Measurements from ENCODE around the gene KIF19. TPM values are rescaled to one million over a fixed set of nuclear protein-coding genes. Genes with fewer than 3 reads are reported as not detected.

The KIF19 gene
- total RNA-seq, 2 experiments from 2014 or later: 0.11 to 0.18 TPM

GRCh38 chr17:74394275-74394950 lies 68.4 kb downstream of the KIF19 start:
- no peaks in the 10 kb centered on the region for H3K9me3 Mint-ChIP-seq
- intact Hi-C loops (cut with micrococcal nuclease): no loop called here
- H3K27ac Mint-ChIP-seq: no peak overlapping the region
- no peaks in the 10 kb centered on the region for H3K4me1 Mint-ChIP-seq (ENCODE audit: low read depth)
- ChIA-PET CTCF (interaction anchor here (2.4 to 6.4 kb wide), 3 partner anchors 15 to 100 kb away, joined by 6 to 43 read pairs (median 35); partner anchors contain the start of gene GPR142), POLR2A (interaction anchor here (1.2 kb wide), 1 partner anchor 136 kb away, joined by 3 read pairs; no protein-coding TSS in a partner anchor)
- ATAC-seq (no peak), DNase-seq (no peak)
- H3K4me3 Mint-ChIP-seq: no peak overlapping the region
- no peaks in the 10 kb centered on the region for H3K36me3 Mint-ChIP-seq (ENCODE audit: low read depth)
- H3K27me3 Mint-ChIP-seq: peaks cover 1% of the 10 kb centered on the region
- no peak for TF ChIP-seq CTCF (IDR thresholded peaks at IDR 0.05)

- intact Hi-C loops (cut with micrococcal nuclease): no loop called here
- POLR2A ChIA-PET: interaction anchor here (1.2 kb wide), 1 partner anchor 135 kb away, joined by 3 read pairs; no protein-coding TSS in a partner anchor
- Mint-ChIP-seq H3K4me1 (ENCODE audit: low read depth) (no peaks in the 10 kb centered on the region), H3K27ac (no peak overlapping the region), H3K27me3 (peaks cover 1% of the 10 kb centered on the region), H3K36me3 (ENCODE audit: low read depth) (no peaks in the 10 kb centered on the region), H3K9me3 (no peaks in the 10 kb centered on the region), H3K4me3 (no peak overlapping the region)
- DNase-seq (no peak), ATAC-seq (no peak)
- TF ChIP-seq CTCF (IDR thresholded peaks at IDR 0.05): no peak
- CTCF ChIA-PET: interaction anchor here (1.2 to 6.4 kb wide), 4 partner anchors 15 to 99 kb away, joined by 3 to 43 read pairs (median 20); partner anchors contain the start of gene GPR142
These were observed 69.0 kb downstream of the KIF19 start for GRCh38 chr17:74394977-74395376.

GRCh38 chr17:74396567-74396966 lies 70.5 kb downstream of the KIF19 start:
- CTCF ChIA-PET: interaction anchor here (6.4 kb wide), 1 partner anchor 28 kb away, joined by 35 read pairs; the partner anchor contains the start of gene GPR142
- no peaks in the 10 kb centered on the region for H3K9me3 Mint-ChIP-seq
- intact Hi-C loops (cut with micrococcal nuclease): no loop called here
- no peaks in the 10 kb centered on the region for H3K36me3 Mint-ChIP-seq (ENCODE audit: low read depth)
- ATAC-seq: no peak
- H3K4me3 Mint-ChIP-seq: no peak overlapping the region
- no peaks in the 10 kb centered on the region for H3K4me1 Mint-ChIP-seq (ENCODE audit: low read depth)
- no peak for TF ChIP-seq CTCF (IDR thresholded peaks at IDR 0.05)
- DNase-seq: no peak
- H3K27me3 Mint-ChIP-seq: peaks cover 1% of the 10 kb centered on the region
- POLR2A ChIA-PET: no interaction called here
- no peak overlapping the region for H3K27ac Mint-ChIP-seq

GRCh38 chr17:74402048-74402447 lies 76.0 kb downstream of the KIF19 start:
- Mint-ChIP-seq H3K4me3 (no peak overlapping the region), H3K27ac (no peak overlapping the region), H3K9me3 (no peaks in the 10 kb centered on the region), H3K27me3 (no peaks in the 10 kb centered on the region), H3K4me1 (ENCODE audit: low read depth) (no peaks in the 10 kb centered on the region), H3K36me3 (ENCODE audit: low read depth) (no peaks in the 10 kb centered on the region)
- ATAC-seq (no peak), DNase-seq (no peak)
- POLR2A ChIA-PET: interaction anchor here (0.6 kb wide), 1 partner anchor 44 kb away, joined by 3 read pairs; no protein-coding TSS in a partner anchor
- CTCF ChIA-PET: interaction anchor here (4.9 kb wide), 1 partner anchor 23 kb away, joined by 13 read pairs; no protein-coding TSS in a partner anchor
- intact Hi-C loops (cut with micrococcal nuclease): no loop called here
- no peak for TF ChIP-seq CTCF (IDR thresholded peaks at IDR 0.05)

- H3K36me3 Mint-ChIP-seq (ENCODE audit: low read depth): no peaks in the 10 kb centered on the region
- no peak overlapping the region for H3K4me3 Mint-ChIP-seq
- H3K9me3 Mint-ChIP-seq: no peaks in the 10 kb centered on the region
- no peak for ATAC-seq
- no peak overlapping the region for H3K27ac Mint-ChIP-seq
- CTCF ChIA-PET: interaction anchor here (1.2 to 4.9 kb wide), 2 partner anchors 25 to 36 kb away, joined by 3 to 13 read pairs; partner anchors contain the start of gene GPR142
- no peaks in the 10 kb centered on the region for H3K27me3 Mint-ChIP-seq
- POLR2A ChIA-PET: no interaction called here
- intact Hi-C loops (cut with micrococcal nuclease): no loop called here
- no peak for TF ChIP-seq CTCF (IDR thresholded peaks at IDR 0.05)
- DNase-seq: no peak
- no peaks in the 10 kb centered on the region for H3K4me1 Mint-ChIP-seq (ENCODE audit: low read depth)
These were observed 77.6 kb downstream of the KIF19 start for GRCh38 chr17:74403512-74404137.
